ENCODE measurements around the gene TMEM63C.

The TMEM63C gene

DNA sequence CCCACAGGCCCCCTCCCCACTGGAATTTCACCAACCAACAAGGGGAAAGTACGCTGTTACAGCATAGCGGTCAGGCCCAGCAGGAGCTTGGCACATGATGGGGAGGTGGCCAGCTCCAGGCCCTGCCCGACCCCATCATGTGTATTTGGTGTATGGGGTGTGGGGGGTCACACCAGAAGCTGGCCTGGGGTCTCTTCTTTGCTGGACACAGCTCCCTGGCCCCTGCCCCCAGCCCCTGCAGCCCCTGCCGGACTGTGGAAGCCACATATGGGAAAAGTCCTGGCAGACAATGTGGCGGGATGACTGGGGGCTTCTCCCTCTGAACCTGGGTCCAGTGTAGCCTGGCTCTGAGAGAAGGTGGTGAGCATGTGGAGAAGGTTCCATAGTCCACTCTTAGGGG, 77.0 kb downstream of the TMEM63C start:
- DNase-seq (ENCODE audit: low read depth): no peak

DNA sequence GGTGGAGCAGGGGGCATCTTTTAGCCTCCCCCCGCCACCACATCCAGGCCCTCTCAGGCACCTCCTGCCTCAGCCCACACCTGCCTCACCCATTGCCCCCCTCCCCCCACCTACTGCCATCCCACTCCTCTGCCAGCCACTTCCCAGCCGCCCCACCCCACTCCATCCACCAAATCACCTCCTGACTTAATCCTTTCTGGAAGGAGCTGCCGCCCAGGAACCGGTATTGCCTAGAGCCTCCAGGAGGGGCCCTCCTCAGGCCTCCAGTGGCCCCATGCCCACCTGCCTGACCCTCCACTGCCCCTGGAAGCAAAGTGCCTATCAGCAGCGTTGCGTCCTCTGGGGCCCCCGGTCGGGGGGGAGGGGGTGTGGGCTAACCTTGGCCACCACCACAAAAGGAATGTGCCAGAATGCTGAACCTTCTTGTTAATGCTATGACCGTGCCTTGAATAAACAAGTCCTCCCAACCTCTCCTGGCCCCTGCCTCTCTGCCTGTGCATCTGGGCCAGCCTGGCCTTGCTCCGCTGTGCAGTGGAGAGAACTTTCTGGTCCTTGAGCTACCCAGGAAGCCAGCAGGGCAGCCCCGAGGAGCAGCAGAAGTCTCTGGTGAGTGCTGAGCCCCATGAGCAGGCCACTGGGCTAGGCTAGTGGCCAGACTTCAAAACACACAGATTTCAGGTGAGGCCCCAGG, 77.6 kb downstream of the TMEM63C start:
- no peak for DNase-seq (ENCODE audit: low read depth)

DNA sequence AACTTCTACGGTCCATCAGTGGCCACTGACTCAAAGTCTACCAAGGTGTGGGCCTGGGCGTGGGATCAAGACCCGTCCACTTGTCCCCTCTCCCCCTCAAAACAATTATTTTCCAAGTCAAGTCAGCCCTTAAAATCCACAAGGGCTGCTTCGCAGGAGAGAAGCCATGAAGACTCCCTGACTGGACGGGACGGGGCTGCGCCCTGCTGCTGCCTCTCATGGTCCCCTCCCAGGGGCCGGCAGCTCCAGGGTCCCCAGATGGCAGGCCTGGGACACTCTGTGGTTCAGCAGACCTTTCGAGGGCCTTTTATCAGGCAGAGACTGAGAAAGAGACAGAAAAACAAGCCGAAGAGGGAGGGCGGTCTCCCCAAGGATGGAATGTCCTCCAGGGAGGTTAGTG, 78.6 kb downstream of the TMEM63C start:
- DNase-seq (ENCODE audit: low read depth): no peak

DNA sequence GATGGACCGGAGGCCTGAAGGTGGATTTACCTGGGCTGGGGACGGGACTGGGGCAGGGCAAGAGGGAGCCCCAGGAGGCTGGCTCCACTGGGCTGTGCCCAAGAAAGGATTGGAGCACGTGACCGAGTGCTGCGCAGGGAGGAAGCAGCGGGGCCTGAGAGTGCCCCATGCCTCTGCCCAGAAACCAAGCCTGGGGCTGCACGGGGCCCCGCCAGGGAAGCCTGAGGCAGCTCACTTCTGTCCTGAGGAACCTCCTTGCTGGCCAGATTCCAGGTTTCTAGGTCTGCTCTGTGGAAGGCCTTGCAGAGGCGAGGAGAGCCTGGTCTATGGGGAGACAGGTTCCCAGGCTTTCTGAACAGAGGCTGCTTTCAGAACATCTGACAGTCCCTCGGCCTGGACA, 79.0 kb downstream of the TMEM63C start:
- no peak for DNase-seq (ENCODE audit: low read depth)

DNA sequence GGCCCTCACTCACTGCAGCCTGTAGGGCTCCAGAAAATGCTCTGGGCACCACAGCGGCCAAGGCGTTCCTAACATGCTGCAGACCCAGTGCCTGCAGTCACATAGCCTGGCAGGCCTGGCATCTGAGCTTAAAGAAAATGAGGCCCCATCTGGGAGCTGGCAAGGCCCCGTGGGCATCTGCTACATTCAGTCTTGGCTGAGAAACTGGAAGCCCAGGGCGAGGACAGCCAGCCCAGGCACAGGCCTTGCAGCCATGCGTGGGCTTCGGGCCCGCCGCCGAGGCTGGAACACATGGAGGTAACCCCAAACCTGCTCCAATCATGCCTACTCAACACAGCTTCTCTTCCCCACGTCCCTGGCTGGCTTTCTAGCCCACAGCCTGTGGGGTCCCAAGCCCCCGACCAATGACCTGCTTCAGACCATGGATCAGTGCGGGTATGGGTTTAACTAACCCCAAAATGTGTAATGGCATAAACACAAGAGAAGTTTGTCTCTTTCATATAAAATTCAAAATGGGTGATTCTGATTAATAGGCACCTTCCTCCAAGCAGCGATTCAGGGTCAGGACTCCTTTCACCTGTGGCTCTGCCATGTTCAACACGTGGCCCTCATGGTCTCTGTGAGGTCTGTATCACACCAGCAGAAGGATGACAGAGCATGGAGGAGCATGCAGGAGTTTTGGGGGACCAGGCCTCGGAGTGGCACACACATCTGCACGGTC, 83.0 kb downstream of the TMEM63C start:
- DNase-seq (ENCODE audit: low read depth): no peak

DNA sequence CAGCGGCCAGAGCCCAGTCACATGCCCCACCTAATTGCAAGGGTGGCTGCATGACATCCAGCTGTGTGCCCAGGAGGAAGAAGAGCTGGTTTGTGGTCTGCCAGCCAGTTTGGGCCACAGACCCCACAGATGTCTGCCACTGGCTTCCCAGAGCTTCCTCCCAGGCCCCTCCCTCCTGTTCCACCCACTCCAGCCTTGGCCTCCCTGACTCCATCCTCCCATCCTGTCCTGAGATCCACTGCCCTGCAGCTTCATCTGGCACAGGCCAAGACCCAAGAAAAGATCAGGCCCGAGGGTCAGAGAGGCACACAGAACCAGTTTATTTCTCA, 83.6 kb downstream of the TMEM63C start:
- no peak for DNase-seq (ENCODE audit: low read depth)

DNA sequence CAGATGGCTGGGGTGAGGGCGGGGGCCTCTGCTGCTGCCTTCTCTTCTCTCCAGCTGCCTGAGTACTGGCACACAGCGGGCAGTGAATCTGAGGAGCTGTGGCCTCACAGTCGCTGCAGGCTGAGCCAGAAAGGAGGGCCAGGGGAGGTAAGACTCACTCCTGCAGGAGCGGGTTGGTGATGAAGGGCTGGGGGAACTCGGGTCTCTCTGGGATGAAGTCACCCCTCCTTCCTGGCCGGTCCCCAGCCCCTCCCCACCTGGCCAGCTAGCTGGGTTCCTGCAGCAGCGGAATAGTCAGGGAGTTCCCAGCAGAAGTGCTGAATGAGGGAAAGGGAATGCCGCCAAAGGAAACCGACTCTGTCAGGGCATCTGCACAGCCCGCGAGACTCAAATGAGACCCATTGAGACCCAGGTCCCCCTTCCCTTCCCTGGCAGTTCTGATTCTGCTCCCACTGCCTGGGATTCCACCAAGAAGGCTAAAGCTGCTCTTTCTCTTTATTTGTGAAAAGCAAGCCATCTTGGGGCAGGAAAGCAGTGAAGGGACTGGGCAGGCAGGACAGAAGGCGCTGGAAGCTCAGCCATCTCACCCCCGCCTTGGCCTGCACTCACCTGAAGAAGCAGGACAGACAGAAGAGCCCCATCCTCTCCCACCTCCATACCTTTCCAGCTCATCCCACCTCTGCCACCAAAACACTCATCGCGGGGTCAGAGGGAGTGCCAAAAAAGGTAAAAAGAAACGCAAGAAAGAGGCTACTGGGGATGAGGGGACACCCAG, 84.2 kb downstream of the TMEM63C start:
- no peak for DNase-seq (ENCODE audit: low read depth)

DNA sequence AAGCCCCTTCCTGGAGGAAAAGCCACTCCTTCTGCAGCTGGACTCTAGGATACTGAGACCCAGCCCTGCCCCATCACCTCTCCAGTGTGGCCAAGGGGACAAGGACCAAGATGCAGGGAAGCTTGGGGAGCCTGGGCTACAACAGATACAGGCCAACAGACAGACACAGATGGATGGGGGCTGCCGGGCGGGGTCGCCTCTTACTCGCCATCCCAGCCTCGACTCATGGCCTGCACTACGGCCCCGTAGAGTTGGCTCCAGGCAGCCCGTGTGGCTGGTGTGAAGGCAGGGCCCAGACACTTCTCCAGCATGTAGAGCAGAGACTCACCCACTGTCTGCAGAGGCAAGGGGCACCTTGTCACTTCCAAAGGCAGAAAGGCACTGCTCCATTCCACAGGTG, 84.7 kb downstream of the TMEM63C start:
- no peak for DNase-seq (ENCODE audit: low read depth)

DNA sequence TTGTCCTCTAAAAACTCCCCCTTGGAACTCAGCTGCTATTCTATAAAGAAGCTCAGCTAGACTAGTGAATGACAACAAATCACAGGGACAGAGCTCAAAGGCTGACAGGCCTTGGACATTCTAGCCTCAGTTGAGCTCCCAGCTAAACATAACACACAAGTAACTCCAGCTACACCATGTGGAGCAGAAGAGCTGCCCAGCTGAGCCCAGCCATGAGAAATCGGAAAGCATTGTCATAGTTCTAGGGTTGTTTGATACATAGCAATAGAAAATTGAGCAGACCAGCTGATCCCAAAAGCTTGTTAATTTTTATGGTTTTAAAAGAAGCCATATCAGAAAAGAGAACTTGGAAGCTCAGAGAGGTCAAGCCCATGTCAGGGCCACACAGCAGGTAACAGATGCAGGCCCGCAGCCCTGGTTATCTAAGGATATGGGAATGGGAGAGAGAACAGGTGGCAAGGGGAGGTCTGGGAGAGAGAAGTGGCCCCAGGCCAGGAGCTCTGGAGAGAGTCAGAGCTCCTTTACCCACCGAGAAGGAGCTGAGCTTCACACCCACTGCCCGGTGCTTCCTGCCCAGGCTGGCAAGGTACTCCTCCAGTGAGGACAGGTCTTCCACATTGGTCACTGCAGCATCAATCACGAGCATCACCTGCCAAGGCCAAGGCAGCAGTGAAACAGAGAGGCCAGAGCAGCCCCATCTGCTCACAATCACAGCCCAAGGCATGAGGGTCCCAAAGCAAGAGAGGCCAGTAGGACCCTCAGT, 86.5 kb downstream of the TMEM63C start:
- DNase-seq (ENCODE audit: low read depth): no peak

DNA sequence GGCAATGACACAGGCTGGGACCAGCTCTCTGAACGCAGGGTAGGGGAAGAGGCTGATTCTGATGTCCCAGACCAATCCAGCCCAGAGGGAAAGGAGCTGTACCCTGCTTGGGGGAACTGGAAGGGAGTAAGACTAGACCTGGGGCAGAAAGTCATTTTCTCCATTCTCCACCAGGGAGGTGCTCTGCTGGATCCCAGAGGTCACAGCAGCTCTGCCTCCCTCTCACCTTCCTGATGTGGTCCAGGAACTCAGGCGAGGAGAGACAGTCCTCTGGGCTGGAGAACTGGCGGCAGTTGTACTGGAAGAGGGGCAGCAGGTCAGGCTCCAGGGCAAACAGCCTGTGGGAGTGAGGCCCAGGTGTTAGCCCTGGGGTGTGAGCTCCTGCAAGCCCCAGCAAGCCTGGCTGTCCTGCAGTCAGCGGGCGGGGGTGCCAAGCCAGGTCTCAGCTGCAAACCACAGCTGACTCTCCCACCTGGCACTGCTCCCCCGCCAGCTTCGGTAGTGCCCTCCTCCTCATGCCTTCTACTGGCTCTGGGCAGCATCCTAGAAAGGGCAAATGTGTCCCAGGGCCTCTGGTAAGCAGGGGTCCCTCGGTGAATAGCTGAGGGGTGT, 87.5 kb downstream of the TMEM63C start:
- no peak for DNase-seq (ENCODE audit: low read depth)

DNA sequence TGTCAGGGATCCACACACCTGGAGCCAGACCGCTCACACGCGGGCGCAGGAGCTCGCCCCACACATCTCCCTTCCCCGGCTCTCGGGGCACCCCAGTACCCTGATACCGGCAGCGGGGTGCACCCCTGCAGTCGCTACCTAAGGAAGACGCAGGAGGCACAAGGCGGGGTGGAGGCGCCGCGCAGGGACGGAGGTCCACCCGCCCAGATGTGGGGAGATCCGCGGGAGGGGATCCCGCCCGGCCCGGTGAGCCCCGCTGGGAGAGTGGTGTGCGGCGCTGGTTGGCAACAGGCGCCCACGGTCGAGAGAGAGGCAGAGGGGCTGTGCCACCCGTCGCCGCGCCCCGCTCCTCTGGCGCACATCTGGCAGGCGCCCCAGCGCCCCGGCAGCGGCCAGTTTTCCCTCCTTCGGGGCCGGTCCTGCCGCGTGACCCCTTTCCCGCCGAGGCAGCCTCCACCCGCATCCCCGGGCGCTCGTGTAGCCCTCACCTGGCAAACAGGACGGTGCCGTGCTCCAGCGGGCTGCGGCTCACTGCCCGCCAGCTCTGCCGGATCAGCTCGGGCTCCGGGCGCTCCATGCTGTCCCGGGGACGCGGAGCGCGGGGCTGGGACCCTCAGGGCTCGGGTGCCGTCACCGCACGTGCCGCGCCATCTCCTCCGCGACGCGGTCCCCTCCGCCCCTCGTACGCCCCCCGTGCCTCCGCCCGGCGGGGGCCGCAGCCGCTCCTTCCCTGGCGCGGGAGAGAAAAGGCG, 88.9 kb downstream of the TMEM63C start:
- DNase-seq (ENCODE audit: low read depth): no peak

DNA sequence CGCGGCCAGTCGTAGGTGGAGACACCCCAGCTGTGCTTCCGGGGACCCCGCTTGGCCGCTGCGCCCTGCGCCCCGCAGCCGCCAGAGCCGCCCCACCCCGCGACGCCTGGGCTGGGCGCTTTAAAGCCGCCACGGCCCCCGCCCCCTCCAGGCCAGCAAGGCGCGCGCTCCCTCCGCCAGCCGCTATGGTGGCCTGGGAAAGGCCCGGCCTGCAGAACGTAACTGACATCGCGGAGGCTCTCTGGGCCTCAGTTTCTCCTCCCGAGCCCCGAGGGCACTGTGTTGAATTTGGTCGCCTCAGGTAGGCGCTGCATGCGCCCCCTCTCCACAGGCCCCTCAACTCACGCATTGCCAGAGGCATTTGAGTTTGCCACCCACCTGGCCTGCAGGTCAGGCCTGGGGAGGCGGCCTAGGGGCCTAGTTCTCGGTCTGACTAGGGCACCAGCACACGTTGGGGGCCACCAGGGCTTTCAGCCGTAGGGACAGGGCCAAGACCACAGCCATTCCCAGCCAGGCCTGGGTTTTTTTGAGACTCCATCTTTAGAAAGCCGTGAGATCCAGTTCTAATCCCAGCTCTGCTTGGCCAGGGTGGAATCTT, 89.6 kb downstream of the TMEM63C start, which contains the start of gene NGB:
Gene NGB, minus strand, starts transcription at position 94 of the 598 bp plus-strand sequence. CDS start 269 bp downstream, outside the sequence.
- DNase-seq (ENCODE audit: low read depth): no peak

DNA sequence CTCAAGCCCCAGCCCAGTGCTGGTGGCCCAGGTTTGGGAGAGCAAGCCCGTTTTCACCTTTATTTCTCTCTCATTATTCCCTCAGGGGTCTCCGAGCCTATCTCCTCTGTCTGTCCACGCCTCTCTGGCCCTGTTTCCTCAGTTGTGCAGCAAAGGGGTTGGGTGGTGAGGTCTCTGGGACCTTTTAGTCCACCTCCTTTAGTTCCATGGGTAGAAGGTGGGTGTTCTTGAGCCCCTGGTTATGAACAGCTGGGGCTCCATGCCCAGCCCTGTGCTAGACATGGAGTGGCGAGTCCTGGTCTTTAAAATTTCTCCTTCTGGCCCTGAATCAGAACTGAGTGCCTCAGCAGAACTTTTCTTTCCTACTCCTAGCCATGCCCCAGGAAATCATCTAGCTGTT, 90.7 kb downstream of the TMEM63C start:
- DNase-seq (ENCODE audit: low read depth): no peak

DNA sequence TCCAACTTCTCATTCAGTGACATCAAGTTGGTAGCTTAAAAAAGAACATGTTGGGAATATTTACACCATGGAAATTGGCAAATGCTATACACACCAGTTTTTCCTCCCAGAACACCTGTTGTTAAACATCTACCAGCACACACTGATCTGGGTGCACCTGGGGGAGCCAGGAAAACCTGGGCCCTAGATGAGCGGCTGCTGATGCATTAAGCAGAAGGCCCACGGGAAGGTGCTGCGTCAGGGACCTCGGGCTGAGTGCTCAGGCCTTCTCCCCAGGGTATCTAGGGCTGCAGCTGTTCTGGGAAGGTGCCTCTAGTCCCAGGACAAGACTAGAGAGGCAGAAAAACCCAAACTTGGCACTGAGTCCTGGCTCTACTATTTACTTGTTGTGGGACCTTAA, 92.2 kb downstream of the TMEM63C start:
- DNase-seq (ENCODE audit: low read depth): no peak

DNA sequence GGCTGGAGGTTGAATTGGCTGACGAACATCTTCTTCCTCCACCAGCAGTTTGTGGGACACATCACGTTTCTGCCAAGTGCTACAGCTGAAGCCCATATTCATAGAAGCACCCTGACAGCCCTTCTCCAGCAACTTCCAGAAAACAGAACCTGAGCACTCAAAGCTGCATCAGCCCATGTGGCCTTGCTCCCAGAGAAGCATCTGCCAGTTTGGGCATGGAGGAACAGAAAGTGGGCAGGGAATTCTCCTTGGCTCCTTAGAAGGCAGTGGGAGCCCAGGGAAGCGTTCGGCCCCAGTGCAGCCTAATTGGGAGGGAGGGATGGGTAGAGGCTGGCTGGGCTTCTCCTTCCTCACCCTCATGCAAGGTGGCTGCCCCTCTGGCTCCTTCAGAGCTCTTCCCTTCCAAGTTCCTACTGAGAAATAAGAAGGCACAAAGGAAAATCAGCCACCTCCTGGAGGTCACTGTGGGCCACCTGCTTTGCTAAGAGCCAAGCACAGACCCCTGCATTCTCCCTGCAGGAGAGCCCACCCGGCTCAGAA, 93.5 kb downstream of the TMEM63C start:
- no peak for DNase-seq (ENCODE audit: low read depth)

DNA sequence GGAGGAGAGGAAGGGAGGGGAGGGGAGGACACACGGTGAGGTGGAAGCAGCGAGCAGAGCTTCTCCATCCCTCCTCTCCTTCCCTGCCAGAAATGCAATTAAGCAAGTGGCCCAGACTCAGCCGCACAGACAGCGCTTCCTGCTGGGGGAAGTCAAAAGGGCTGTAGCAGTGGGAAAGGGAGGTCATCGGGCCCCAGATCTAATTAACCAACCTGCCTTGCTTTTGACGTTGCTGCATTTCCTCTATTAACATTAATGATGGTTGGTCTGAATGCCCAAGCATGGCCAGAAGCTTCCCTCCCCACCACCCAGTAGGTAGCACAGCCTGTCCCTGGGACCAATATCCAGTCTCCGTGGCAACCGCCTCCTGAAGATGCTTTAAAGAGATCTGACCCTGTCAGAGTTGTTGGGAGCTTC, 94.0 kb downstream of the TMEM63C start:
- DNase-seq (ENCODE audit: low read depth): no peak

DNA sequence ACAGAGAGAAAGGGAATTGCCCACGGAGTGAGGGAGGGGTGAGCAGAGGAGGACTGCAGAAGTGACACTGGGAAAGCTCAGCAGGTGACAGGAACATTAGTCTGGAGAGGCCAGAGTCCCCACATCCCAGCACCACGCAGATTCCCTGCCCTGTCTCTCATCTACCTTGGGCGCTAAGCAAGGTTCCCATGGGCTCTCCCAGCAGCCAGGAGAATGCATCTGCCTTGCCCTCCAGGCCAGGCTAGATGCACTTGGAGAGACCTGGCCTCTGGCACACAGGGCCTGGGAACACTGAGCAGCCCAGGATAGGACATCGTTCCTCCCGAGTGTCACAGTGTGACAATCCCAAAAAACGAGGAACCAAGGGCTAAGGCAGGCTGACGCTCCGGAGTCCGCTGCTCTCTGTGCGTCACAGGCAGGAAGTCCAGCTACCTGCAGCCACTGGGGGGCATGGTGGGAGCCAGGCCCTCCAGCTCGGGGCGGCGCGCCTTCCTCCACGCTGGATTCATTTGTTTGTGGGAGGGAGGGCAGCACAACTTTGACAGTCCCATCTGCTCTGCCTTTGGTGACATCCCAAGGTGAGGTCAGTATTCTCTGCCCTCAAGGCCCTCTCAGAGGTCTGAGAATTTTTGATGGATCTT, 94.8 kb downstream of the TMEM63C start:
- DNase-seq (ENCODE audit: low read depth): no peak

DNA sequence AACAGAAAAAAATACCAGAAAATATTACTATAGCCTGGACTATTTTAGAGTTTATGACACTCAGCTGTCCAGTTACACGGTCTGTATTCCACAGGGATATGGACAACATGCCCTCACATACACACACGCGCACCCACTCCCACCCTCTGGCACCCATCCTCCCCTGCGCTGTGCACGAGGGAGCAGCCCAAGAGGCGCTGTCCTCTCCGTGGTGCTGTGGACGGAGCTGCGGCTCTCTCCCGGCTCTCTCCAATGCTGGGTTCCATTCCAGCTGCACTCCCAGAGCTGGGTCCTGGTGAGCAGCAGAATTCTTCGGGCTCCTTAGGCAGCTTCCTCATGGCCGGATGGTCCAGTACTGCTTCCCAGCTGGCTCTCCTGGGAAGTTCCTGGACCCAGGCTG, 95.4 kb downstream of the TMEM63C start:
- no peak for DNase-seq (ENCODE audit: low read depth)

DNA sequence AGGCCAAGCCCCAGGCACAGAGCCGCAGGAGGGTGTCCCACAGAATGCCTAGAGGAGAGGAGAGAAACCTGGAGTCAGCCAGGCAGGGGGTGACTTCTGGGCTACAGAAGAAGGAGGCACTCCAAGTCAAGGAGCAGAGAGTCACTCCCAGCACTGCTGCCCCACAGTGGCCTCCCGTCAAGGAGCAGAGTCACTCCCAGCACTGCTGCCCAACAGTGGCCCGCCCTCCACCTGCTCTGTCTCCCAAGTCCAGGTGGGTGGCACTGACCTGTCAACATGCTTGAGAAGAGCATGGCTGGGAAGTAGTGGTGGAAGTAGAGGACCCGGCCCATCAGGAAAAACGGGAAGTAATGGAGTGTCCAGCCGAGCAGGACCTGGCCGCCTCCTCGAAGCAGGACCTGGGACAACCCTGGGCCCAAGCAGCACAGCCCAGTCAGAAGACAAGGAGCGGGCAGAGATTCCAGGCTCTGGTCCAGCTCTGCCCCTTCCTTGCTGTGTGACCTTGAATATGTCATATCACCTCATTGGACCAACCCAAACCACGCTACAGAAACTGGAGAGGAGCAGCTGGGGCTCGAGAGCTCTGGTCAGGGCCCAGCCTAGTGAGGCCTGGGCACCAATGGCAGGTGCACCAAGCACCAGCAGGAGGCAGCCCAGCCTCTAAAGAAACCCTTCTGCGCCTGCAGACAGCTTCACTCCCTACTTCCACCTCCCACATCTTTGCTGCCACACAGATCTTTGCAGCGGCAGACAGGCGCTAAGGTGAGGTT, 97.0 kb downstream of the TMEM63C start:
- DNase-seq (ENCODE audit: low read depth): no peak
